Mucosa of descending colon (tissue), 3 donors: ENCODE results near the gene ACACB. TPM values are rescaled to one million over a fixed set of nuclear protein-coding genes. Genes with fewer than 3 reads are reported as not detected.
A peak's percentile ranks its signal among the peaks of the same experiment; 100 is the strongest.

Experiments used
- ATAC-seq: fragments of 200-7000 bp; cut with Tn5 transposase; one replicate; pipeline ENCODE4 v1.9.1; 2020; ENCODE audit warnings: mild to moderate bottlenecking, moderate library complexity
- DNase-seq, 3 donors: peaks; one replicate each; pipeline ENCODE4 v3.0.0-alpha.2; 2020
- H3K36me3 ChIP-seq: fragments of 200-600 bp; one replicate; pipeline ENCODE4 v1.8.0; 2021; ENCODE audit warnings: low read depth, mild to moderate bottlenecking
- H3K4me1 ChIP-seq: fragments of 200-600 bp; one replicate; pipeline ENCODE4 v1.8.0; 2021; ENCODE audit warnings: low read depth, mild to moderate bottlenecking
- H3K4me3 ChIP-seq: fragments of 200-600 bp; one replicate; pipeline ENCODE4 v1.8.0; 2021; ENCODE audit warnings: mild to moderate bottlenecking
- H3K9me3 ChIP-seq: fragments of 200-600 bp; one replicate; pipeline ENCODE4 v1.8.0; 2021; ENCODE audit warnings: mild to moderate bottlenecking
- CTCF ChIP-seq: fragments of 200-600 bp; IDR thresholded peaks from one replicate; pipeline ENCODE4 v1.8.0; 2022; ENCODE audit warnings: antibody characterized with exemption, mild to moderate bottlenecking
- intact Hi-C, 2 donors: fragments of 100-400 bp; cut with DNase I in 1 of 2; cut with micrococcal nuclease in 1 of 2; formaldehyde crosslinking; loops; one replicate each; pipeline versions ENCODE4 v1.11.0 to v1.11.1; 2022; cut with DNase I, micrococcal nuclease
- total RNA-seq, 3 donors: library from RNA; stranded (reverse); fragmentation: NEBNext Ultra II Directional in 2 of 3; extraction: Animal tissue kit (Norgen Biotek cat#: 25700) in 2 of 3; gene quantifications; one replicate each; pipeline versions ENCODE4 v1.2.1 to v1.2.4, GENCODE V29; 2021 to 2023
- donor health status: DM: no; HTN: no; CAD: no; lungs with moderate emphysema.
- donor health status: DM: no; HTN: no; CAD: no.
- donor health status: DM: no; HTN: yes; CAD: no.

Gene ACACB
- total RNA-seq, 3 donors from 2014 or later = 54.4 to 155 (median 66.3) TPM

GRCh38 chr12:109099431-109100020, 16.9 kb upstream of the ACACB start:
- peaks cover 3% of the 10 kb centered on the region for H3K36me3 ChIP-seq
- intact Hi-C loops = loop anchor here in 1 of 2 donors (10.0 kb wide), 1 partner anchor 535 kb away; the partner anchor contains the start of genes ISCU and SART3

GRCh38 chr12:109100741-109101140, 15.6 kb upstream of the ACACB start:
- Histone ChIP-seq H3K4me1 (peaks cover 19% of the 10 kb centered on the region), H3K9me3 (no peaks in the 10 kb centered on the region), H3K4me3 (no peak overlapping the region), H3K36me3 (peaks cover 3% of the 10 kb centered on the region)
- no peak for ATAC-seq
- TF ChIP-seq CTCF = no peak
- intact Hi-C loops = no loop called here
- DNase-seq = no peak

More at GRCh38 chr12:109099431-109100020, 16.9 kb upstream of the ACACB start:
- Histone ChIP-seq H3K4me3 (no peak overlapping the region), H3K4me1 (peaks cover 16% of the 10 kb centered on the region), H3K9me3 (no peaks in the 10 kb centered on the region)
- DNase-seq (no peak), ATAC-seq (no peak)
- no peak for TF ChIP-seq CTCF

- Histone ChIP-seq H3K4me3 (no peak overlapping the region), H3K9me3 (no peaks in the 10 kb centered on the region), H3K36me3 (peaks cover 3% of the 10 kb centered on the region), H3K4me1 (peaks cover 15% of the 10 kb centered on the region)
- TF ChIP-seq CTCF = no peak
- ATAC-seq = no peak
- no peak for DNase-seq
- intact Hi-C loops = no loop called here
Measured at GRCh38 chr12:109102491-109102890, 13.9 kb upstream of the ACACB start.

GRCh38 chr12:109105176-109105575, 11.2 kb upstream of the ACACB start:
- intact Hi-C loops = no loop called here
- H3K36me3 ChIP-seq = peaks cover 5% of the 10 kb centered on the region
- H3K9me3 ChIP-seq = no peaks in the 10 kb centered on the region
- ATAC-seq = peak; percentile 60
- DNase-seq = no peak
- no peak for TF ChIP-seq CTCF
- peaks cover 3% of the 10 kb centered on the region for H3K4me1 ChIP-seq
- no peak overlapping the region for H3K4me3 ChIP-seq

GRCh38 chr12:109109746-109110350, 6.5 kb upstream of the ACACB start:
- Histone ChIP-seq H3K9me3 (no peaks in the 10 kb centered on the region), H3K4me3 (no peak overlapping the region), H3K36me3 (peaks cover 5% of the 10 kb centered on the region), H3K4me1 (peaks cover 24% of the 10 kb centered on the region)
- ATAC-seq = no peak
- intact Hi-C loops = no loop called here
- DNase-seq = no peak
- no peak for TF ChIP-seq CTCF
